ENCODE results near the gene FMNL2. TPM values are rescaled to one million over a fixed set of nuclear protein-coding genes. Genes with fewer than 3 reads are reported as not detected.

FMNL2 gene
- total and polyA plus RNA-seq, 2 of the 4 experiments (the other 2 are of a cell fraction): 10.9 to 11.4 TPM

GRCh38 chr2:152564754-152565551, 230.0 kb downstream of the FMNL2 start:
- Histone ChIP-seq H3K56ac (ENCODE audit: extremely low read depth, insufficient read depth, low read length) (no peak overlapping the region), H2BK120ac (ENCODE audit: low read depth, low read length) (no peak overlapping the region), H2BK5ac (ENCODE audit: low read depth, low read length, poor library complexity, severe bottlenecking) (no peak overlapping the region), H2BK15ac (ENCODE audit: low read depth, low read length) (no peak overlapping the region), H3K36me3 (ENCODE audit: control insufficient read depth, insufficient read depth, low read length) (no peaks in the 10 kb centered on the region; the same call in 1 of the 2 replicates), H3K79me1 (ENCODE audit: low read depth in 1 of 2, low read length in 2 of 2) (0 out of 4 replicates have a peak, but pooled peaks cover 0 to 6% of the 10 kb centered on the region in 2 experiments), H4K20me1 (ENCODE audit: insufficient read depth, low read length) (no peaks in the 10 kb centered on the region), H2AFZ (replicated peaks; ENCODE audit: low read length, poor library complexity) (no peak overlapping the region), H3K4me1 (ENCODE audit: control insufficient read depth, insufficient read depth, low read length) (peaks cover 9% of the 10 kb centered on the region), H3K4ac (ENCODE audit: low read depth, low read length) (no peak overlapping the region), H3K4me2 (ENCODE audit: low read depth, low read length) (no peak overlapping the region), H3K14ac (replicated peaks; ENCODE audit: low read depth, low read length) (no peak overlapping the region), H3K9me3 (ENCODE audit: control insufficient read depth, insufficient read depth, low read length) (no peaks in the 10 kb centered on the region), H3K27me3 (ENCODE audit: control insufficient read depth, insufficient read depth, low read length) (no peaks in the 10 kb centered on the region), H3K4me3 (ENCODE audit: insufficient read depth, low read depth, low read length) (no peak overlapping the region), H3K9me1 (ENCODE audit: insufficient read depth, low read length) (peaks cover 3% of the 10 kb centered on the region; the same call in 1 of the 2 replicates), H4K91ac (ENCODE audit: insufficient read depth, low read depth, low read length) (no peak overlapping the region), H3K9ac (ENCODE audit: low read depth, low read length) (no peak overlapping the region), H2AK9ac (replicated peaks; ENCODE audit: low read depth, low read length, poor library complexity) (no peak overlapping the region), H4K8ac (ENCODE audit: low read depth in 2 of 2, low read length in 2 of 2) (no peak overlapping the region), H2BK20ac (ENCODE audit: low read depth, low read length) (no peak overlapping the region), H4K5ac (ENCODE audit: low read depth, low read length) (no peak overlapping the region), H2AK5ac (ENCODE audit: low read depth, low read length) (no peak overlapping the region), H3K18ac (ENCODE audit: low read depth, low read length) (no peak overlapping the region), H3K27ac (ENCODE audit: insufficient read depth, low read length) (no peak overlapping the region), H3K23ac (ENCODE audit: low read depth, low read length) (no peak overlapping the region)
- dilution Hi-C loops (cut with HindIII; ENCODE audit: low sequenced_read_pairs, unreplicated experiment) (no loop called here), in situ Hi-C loops (cut with MboI; ENCODE audit: low sequenced_read_pairs) (no loop called here), intact Hi-C loops (cut with micrococcal nuclease) (loop anchor here (5.0 kb wide), 2 partner anchors 373 to 698 kb away; no protein-coding TSS in a partner anchor)
- ChIA-PET CTCF (no interaction called here), POLR2A (ENCODE audit: unreplicated experiment) (no interaction called here)
- ATAC-seq (ENCODE audit: low read depth): no peak
- BruUV-seq (replicated peaks): no TSS peak
- WGBS, 2 experiments (ENCODE audit: extremely low coverage in 2 of 2, insufficient read length in 1 of 2): no CpG with 5 or more reads among the region's 4 CpGs
- no peak for DNase-seq
- no peak for TF ChIP-seq RAD21 (IDR thresholded peaks at IDR 0.05; ENCODE audit: low read length)
- no peak for TF ChIP-seq MXI1 (IDR thresholded peaks at IDR 0.05; ENCODE audit: borderline replicate concordance, low read depth, low read length)
- no peak for TF ChIP-seq MAZ (IDR thresholded peaks at IDR 0.05; ENCODE audit: borderline replicate concordance, low read depth, low read length)
- no peak for TF ChIP-seq FOS (IDR thresholded peaks at IDR 0.05; ENCODE audit: low read depth, low read length)
- no peak for TF ChIP-seq USF2 (IDR thresholded peaks at IDR 0.05; ENCODE audit: low read depth, low read length)
- no peak for TF ChIP-seq BHLHE40 (IDR thresholded peaks at IDR 0.05; ENCODE audit: low read depth, low read length)
- TF ChIP-seq RCOR1 (IDR thresholded peaks at IDR 0.05; ENCODE audit: insufficient replicate concordance, low read length): no peak
- TF ChIP-seq MAFK (IDR thresholded peaks at IDR 0.05; ENCODE audit: low read depth, low read length): no peak
- no peak for TF ChIP-seq NFE2L2 (IDR thresholded peaks at IDR 0.05; ENCODE audit: low read depth, low read length)
- TF ChIP-seq, protein P1, sequence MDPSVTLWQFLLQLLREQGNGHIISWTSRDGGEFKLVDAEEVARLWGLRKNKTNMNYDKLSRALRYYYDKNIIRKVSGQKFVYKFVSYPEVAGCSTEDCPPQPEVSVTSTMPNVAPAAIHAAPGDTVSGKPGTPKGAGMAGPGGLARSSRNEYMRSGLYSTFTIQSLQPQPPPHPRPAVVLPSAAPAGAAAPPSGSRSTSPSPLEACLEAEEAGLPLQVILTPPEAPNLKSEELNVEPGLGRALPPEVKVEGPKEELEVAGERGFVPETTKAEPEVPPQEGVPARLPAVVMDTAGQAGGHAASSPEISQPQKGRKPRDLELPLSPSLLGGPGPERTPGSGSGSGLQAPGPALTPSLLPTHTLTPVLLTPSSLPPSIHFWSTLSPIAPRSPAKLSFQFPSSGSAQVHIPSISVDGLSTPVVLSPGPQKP (IDR thresholded peaks at IDR 0.05; ENCODE audit: borderline replicate concordance, low read depth, low read length): no peak
- TF ChIP-seq SMC3 (IDR thresholded peaks at IDR 0.05; ENCODE audit: low read depth, low read length): no peak
- no peak for TF ChIP-seq RFX5 (IDR thresholded peaks at IDR 0.05; ENCODE audit: low read depth, low read length)
- no peak for TF ChIP-seq CHD1 (IDR thresholded peaks at IDR 0.05; ENCODE audit: low read depth, low read length)
- no peak for TF ChIP-seq CTCF (conservative IDR thresholded peaks at IDR 0.05; ENCODE audit: low read depth, low read length)
- TF ChIP-seq CEBPB (IDR thresholded peaks at IDR 0.05; ENCODE audit: low read depth, low read length): no peak

All from IMR-90 (cell line).